ENCODE results near the gene STAT4.

Gene STAT4

DNA sequence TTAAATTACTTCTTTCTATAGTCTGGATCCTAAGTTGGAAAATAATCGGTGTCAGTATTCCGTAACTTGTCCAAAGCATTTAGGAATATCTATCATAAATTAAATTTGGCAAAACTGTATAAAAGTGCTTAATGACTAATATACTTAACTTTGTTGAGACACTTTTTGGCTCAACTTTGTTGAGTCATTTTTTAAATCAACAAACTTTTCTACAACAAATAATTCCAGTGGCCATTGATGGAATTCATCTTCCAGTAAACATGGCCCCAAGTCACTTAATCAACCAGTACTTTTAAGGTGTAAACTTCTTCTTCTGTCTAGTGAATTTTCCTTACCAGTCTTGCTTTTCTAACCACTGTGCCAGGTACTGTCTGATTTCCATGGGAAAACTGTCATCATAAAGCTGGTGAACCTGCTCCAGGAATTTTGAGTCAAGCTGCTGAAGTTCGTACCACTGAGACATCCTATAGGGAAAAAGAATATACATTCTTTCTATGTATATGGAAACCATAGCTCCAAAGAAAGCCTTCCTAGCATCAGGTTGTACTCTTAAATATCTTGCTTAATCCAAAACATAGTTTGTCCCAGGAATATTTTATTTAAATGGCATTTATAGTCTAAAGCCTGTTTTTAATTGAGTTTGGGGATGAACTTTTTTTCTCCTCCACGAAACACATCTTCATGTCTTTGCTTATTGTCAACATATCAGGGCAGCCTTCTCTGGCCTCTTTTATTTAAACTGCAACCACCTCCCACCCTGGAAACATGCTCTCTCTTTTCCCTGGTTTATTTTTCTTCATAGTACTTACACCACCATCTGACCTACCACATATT is 141.0 kb downstream of the STAT4 start:
- DNase-seq (ENCODE audit: low read depth, low spot score): no peak
- WGBS (ENCODE audit: insufficient coverage, insufficient read length): no CpG with 5 or more reads among the region's 4 CpGs
- no peak overlapping the region for H3K27ac ChIP-seq (ENCODE audit: low read length)
- no peak overlapping the region for H3K4me3 ChIP-seq (ENCODE audit: low read length)
- no peaks in the 10 kb centered on the region; the same call in 1 of the 2 replicates for H3K27me3 ChIP-seq (ENCODE audit: control insufficient read depth, insufficient read depth, low read length)
- H3K9me3 ChIP-seq (ENCODE audit: control insufficient read depth, insufficient read depth, low read length): no peaks in the 10 kb centered on the region
- H3K4me1 ChIP-seq (ENCODE audit: control insufficient read depth, insufficient read depth, low read length): no peaks in the 10 kb centered on the region; the same call in 1 of the 2 replicates
- H3K36me3 ChIP-seq (ENCODE audit: control insufficient read depth, insufficient read depth, low read length): peaks cover 15% of the 10 kb centered on the region; the same call in 1 of the 2 replicates

GRCh38 chr2:191008286-191008685 is 142.5 kb downstream of the STAT4 start:
- DNase-seq (ENCODE audit: low read depth, low spot score): no peak
- no peak overlapping the region for H3K4me3 ChIP-seq (ENCODE audit: low read length)
- peaks cover 25% of the 10 kb centered on the region; the same call in 1 of the 2 replicates for H3K36me3 ChIP-seq (ENCODE audit: control insufficient read depth, insufficient read depth, low read length)
- no peaks in the 10 kb centered on the region for H3K27me3 ChIP-seq (ENCODE audit: control insufficient read depth, insufficient read depth, low read length)
- no peaks in the 10 kb centered on the region for H3K9me3 ChIP-seq (ENCODE audit: control insufficient read depth, insufficient read depth, low read length)
- H3K27ac ChIP-seq (ENCODE audit: low read length): no peak overlapping the region
- H3K4me1 ChIP-seq (ENCODE audit: control insufficient read depth, insufficient read depth, low read length): no peaks in the 10 kb centered on the region

- WGBS (ENCODE audit: insufficient coverage, insufficient read length): no CpG with 5 or more reads among the region's 4 CpGs
- Histone ChIP-seq H3K36me3 (ENCODE audit: control insufficient read depth, insufficient read depth, low read length) (peaks cover 28% of the 10 kb centered on the region; the same call in 1 of the 2 replicates), H3K27ac (ENCODE audit: low read length) (no peak overlapping the region), H3K4me3 (ENCODE audit: low read length) (no peak overlapping the region), H3K27me3 (ENCODE audit: control insufficient read depth, insufficient read depth, low read length) (no peaks in the 10 kb centered on the region), H3K4me1 (ENCODE audit: control insufficient read depth, insufficient read depth, low read length) (no peaks in the 10 kb centered on the region), H3K9me3 (ENCODE audit: control insufficient read depth, insufficient read depth, low read length) (no peaks in the 10 kb centered on the region)
- no peak for DNase-seq (ENCODE audit: low read depth, low spot score)
Measured at GRCh38 chr2:191006997-191007783, 143.6 kb downstream of the STAT4 start.

- Histone ChIP-seq H3K9me3 (ENCODE audit: control insufficient read depth, insufficient read depth, low read length) (no peaks in the 10 kb centered on the region), H3K27ac (ENCODE audit: low read length) (no peak overlapping the region), H3K4me3 (ENCODE audit: low read length) (no peak overlapping the region), H3K36me3 (ENCODE audit: control insufficient read depth, insufficient read depth, low read length) (peaks cover 28% of the 10 kb centered on the region; the same call in 1 of the 2 replicates), H3K4me1 (ENCODE audit: control insufficient read depth, insufficient read depth, low read length) (no peaks in the 10 kb centered on the region), H3K27me3 (ENCODE audit: control insufficient read depth, insufficient read depth, low read length) (no peaks in the 10 kb centered on the region)
- no CpG with 5 or more reads among the region's 3 CpGs for WGBS (ENCODE audit: insufficient coverage, insufficient read length)
- DNase-seq (ENCODE audit: low read depth, low spot score): no peak
Measured at GRCh38 chr2:191006297-191006696, 144.5 kb downstream of the STAT4 start.

- no peak overlapping the region for H3K27ac ChIP-seq (ENCODE audit: low read length)
- H3K36me3 ChIP-seq (ENCODE audit: control insufficient read depth, insufficient read depth, low read length): peaks cover 39% of the 10 kb centered on the region; the same call in 1 of the 2 replicates
- no peak for DNase-seq (ENCODE audit: low read depth, low spot score)
- no peaks in the 10 kb centered on the region for H3K9me3 ChIP-seq (ENCODE audit: control insufficient read depth, insufficient read depth, low read length)
- no peaks in the 10 kb centered on the region for H3K27me3 ChIP-seq (ENCODE audit: control insufficient read depth, insufficient read depth, low read length)
- no CpG with 5 or more reads among the region's 6 CpGs for WGBS (ENCODE audit: insufficient coverage, insufficient read length)
- H3K4me3 ChIP-seq (ENCODE audit: low read length): no peak overlapping the region
- H3K4me1 ChIP-seq (ENCODE audit: control insufficient read depth, insufficient read depth, low read length): no peaks in the 10 kb centered on the region
Measured at GRCh38 chr2:191003405-191004309, 147.1 kb downstream of the STAT4 start.

DNA sequence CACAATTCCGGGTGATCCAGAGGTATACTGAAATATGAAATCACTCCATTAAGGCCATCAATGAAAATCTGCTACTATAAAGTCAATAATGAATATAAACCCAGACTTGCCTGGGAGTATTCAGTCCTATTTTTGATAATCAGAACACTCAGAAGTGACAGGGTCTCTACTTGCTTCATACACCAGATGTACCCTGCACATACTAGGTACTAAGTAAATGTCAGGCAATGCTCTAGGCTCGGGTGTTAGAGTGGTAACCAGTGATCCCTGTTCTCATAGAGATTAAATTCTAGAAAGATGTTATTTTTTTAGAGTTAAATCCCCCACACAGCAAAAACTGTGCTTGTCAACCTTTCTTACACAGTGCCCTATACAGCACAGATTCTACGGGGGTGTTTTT is 149.2 kb downstream of the STAT4 start:
- Histone ChIP-seq H3K4me3 (ENCODE audit: low read length) (no peak overlapping the region), H3K27me3 (ENCODE audit: control insufficient read depth, insufficient read depth, low read length) (no peaks in the 10 kb centered on the region), H3K36me3 (ENCODE audit: control insufficient read depth, insufficient read depth, low read length) (peaks cover 39% of the 10 kb centered on the region; the same call in 1 of the 2 replicates), H3K9me3 (ENCODE audit: control insufficient read depth, insufficient read depth, low read length) (no peaks in the 10 kb centered on the region), H3K27ac (ENCODE audit: low read length) (no peak overlapping the region), H3K4me1 (ENCODE audit: control insufficient read depth, insufficient read depth, low read length) (no peaks in the 10 kb centered on the region)
- no peak for DNase-seq (ENCODE audit: low read depth, low spot score)
- WGBS (ENCODE audit: insufficient coverage, insufficient read length): no CpG with 5 or more reads among the region's 3 CpGs

GRCh38 chr2:191001032-191001431 is 149.8 kb downstream of the STAT4 start:
- Histone ChIP-seq H3K27me3 (ENCODE audit: control insufficient read depth, insufficient read depth, low read length) (no peaks in the 10 kb centered on the region), H3K36me3 (ENCODE audit: control insufficient read depth, insufficient read depth, low read length) (peaks cover 34% of the 10 kb centered on the region; the same call in 1 of the 2 replicates), H3K4me1 (ENCODE audit: control insufficient read depth, insufficient read depth, low read length) (no peaks in the 10 kb centered on the region), H3K9me3 (ENCODE audit: control insufficient read depth, insufficient read depth, low read length) (no peaks in the 10 kb centered on the region), H3K4me3 (ENCODE audit: low read length) (no peak overlapping the region), H3K27ac (ENCODE audit: low read length) (no peak overlapping the region)
- DNase-seq (ENCODE audit: low read depth, low spot score): no peak
- no CpG with 5 or more reads among the region's 2 CpGs for WGBS (ENCODE audit: insufficient coverage, insufficient read length)

DNA sequence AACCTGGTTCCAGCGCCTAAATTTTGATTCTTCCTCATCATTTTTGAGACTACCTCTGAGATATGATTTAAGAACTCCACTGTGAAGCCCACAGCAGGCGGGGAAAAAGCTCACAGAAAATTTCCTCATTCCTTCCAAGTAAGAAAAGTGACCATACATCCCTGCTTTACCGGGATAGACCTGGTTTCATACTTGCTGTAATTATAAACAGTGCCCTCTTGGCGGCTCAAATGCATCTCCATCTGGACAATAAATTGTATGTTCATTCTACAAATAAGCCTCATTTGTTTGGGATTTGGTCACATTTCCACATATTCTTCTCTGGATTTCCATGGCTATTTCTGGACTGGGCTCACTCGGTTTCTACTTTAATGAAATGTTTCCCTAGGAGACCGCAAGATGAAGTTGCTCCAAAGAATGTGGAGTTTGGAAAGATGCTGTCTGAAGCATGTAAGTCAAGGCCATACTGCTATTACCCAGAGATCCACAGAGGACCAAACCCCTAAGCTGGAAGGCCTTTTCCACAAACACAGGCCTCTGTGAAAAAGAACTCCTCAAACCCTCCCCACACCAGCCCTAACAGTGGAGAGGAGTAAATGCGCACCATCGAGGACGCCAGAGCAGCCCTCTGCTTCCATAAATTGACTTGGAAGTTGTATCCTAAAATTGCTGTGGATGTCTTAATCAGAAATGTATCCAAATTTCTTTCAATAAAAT is 150.7 kb downstream of the STAT4 start:
- DNase-seq (ENCODE audit: low read depth, low spot score): no peak
- no peaks in the 10 kb centered on the region for H3K4me1 ChIP-seq (ENCODE audit: control insufficient read depth, insufficient read depth, low read length)
- H3K27me3 ChIP-seq (ENCODE audit: control insufficient read depth, insufficient read depth, low read length): no peaks in the 10 kb centered on the region
- no peak overlapping the region for H3K4me3 ChIP-seq (ENCODE audit: low read length)
- no peaks in the 10 kb centered on the region for H3K9me3 ChIP-seq (ENCODE audit: control insufficient read depth, insufficient read depth, low read length)
- H3K27ac ChIP-seq (ENCODE audit: low read length): no peak overlapping the region
- WGBS (ENCODE audit: insufficient coverage, insufficient read length): no CpG with 5 or more reads among the region's 9 CpGs
- peaks cover 30% of the 10 kb centered on the region; the same call in 1 of the 2 replicates for H3K36me3 ChIP-seq (ENCODE audit: control insufficient read depth, insufficient read depth, low read length)

DNA sequence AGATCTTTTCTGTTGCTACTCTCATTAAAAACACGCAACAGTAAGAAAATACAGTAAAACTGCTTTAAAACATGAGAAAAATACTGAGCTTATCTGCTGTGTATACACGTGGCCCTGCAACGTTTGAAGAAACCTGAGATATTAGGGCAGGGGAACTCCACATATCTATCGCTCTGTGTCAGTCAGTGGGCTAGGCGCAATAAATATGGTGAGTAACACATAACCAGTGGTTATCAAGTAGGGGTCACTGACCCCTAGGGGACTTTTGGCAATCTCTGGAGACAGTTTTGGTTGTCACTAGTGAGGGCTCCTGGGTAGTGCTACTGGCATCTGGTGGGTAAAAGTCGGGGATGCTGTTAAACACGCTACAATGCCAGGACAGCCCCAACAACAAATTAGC is 151.7 kb downstream of the STAT4 start:
- peaks cover 31% of the 10 kb centered on the region; the same call in 1 of the 2 replicates for H3K36me3 ChIP-seq (ENCODE audit: control insufficient read depth, insufficient read depth, low read length)
- no peak for DNase-seq (ENCODE audit: low read depth, low spot score)
- no CpG with 5 or more reads among the region's 7 CpGs for WGBS (ENCODE audit: insufficient coverage, insufficient read length)

More for the DNA sequence above, 151.7 kb downstream of the STAT4 start:
- no peak overlapping the region for H3K27ac ChIP-seq (ENCODE audit: low read length)
- no peak overlapping the region for H3K4me3 ChIP-seq (ENCODE audit: low read length)
- no peaks in the 10 kb centered on the region for H3K4me1 ChIP-seq (ENCODE audit: control insufficient read depth, insufficient read depth, low read length)
- H3K27me3 ChIP-seq (ENCODE audit: control insufficient read depth, insufficient read depth, low read length): no peaks in the 10 kb centered on the region
- no peaks in the 10 kb centered on the region for H3K9me3 ChIP-seq (ENCODE audit: control insufficient read depth, insufficient read depth, low read length)

Data from iPS DF 6.9 (cell line).